ENCODE results near the gene ASS1.

GRCh38 chr9:130528674-130529073 is 83.9 kb downstream of the ASS1 start:
- TF ChIP-seq CTCF (IDR thresholded peaks at IDR 0.05) (no peak), POLR2A (IDR thresholded peaks at IDR 0.05) (no peak)

Data from uterus (tissue), 2 donors.